ENCODE results near the gene ASPA.

ASPA gene

DNA sequence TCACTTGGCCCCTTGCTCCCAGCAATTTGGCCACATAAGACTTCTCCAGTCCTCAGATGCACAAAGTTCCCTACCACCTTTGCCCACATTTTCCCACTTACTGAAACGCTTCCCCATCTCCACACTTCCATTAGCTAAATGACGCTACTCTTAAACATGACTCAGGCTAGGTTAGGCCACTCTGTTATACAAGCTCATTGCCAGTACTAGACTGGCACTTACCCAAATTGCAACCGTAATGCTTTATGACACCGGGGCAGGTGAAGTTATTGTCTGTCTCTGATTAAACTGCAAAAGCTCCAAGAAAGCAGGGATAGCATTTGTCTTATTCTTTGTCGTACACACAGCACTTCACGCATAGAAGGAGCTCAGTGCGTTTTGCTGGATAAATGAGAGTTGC lies 29.2 kb downstream of the ASPA start:
- Histone ChIP-seq H3K27me3 (replicated peaks; ENCODE audit: insufficient read depth, low read length) (no peaks in the 10 kb centered on the region), H3K9me3 (replicated peaks; ENCODE audit: insufficient read depth, low read length) (no peaks in the 10 kb centered on the region), H3K36me3 (replicated peaks; ENCODE audit: insufficient read depth, low read length) (no peaks in the 10 kb centered on the region), H3K79me2 (ENCODE audit: low read length) (no peaks in the 10 kb centered on the region), H3K9ac (ENCODE audit: low read length) (no peak overlapping the region), H3K4me1 (ENCODE audit: low read length) (no peaks in the 10 kb centered on the region), H3F3A (ENCODE audit: insufficient read depth, low read length) (no peaks in the 10 kb centered on the region), H2AFZ (ENCODE audit: low read length) (no peak overlapping the region), H3K9me2 (replicated peaks; ENCODE audit: insufficient read depth, low read length) (no peaks in the 10 kb centered on the region), H3K4me2 (ENCODE audit: low read depth, low read length) (no peak overlapping the region), H3K4me3 (ENCODE audit: low read length) (no peak overlapping the region), H4K20me1 (ENCODE audit: insufficient read depth, low read length) (no peaks in the 10 kb centered on the region), H3K27ac (ENCODE audit: low read length) (no peak overlapping the region)
- DNase-seq, result no peak
- TF ChIP-seq, protein P1, sequence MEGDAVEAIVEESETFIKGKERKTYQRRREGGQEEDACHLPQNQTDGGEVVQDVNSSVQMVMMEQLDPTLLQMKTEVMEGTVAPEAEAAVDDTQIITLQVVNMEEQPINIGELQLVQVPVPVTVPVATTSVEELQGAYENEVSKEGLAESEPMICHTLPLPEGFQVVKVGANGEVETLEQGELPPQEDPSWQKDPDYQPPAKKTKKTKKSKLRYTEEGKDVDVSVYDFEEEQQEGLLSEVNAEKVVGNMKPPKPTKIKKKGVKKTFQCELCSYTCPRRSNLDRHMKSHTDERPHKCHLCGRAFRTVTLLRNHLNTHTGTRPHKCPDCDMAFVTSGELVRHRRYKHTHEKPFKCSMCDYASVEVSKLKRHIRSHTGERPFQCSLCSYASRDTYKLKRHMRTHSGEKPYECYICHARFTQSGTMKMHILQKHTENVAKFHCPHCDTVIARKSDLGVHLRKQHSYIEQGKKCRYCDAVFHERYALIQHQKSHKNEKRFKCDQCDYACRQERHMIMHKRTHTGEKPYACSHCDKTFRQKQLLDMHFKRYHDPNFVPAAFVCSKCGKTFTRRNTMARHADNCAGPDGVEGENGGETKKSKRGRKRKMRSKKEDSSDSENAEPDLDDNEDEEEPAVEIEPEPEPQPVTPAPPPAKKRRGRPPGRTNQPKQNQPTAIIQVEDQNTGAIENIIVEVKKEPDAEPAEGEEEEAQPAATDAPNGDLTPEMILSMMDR (IDR thresholded peaks at IDR 0.05; ENCODE audit: low read length), result no peak
- TF ChIP-seq EZH2phosphoT487 (IDR thresholded peaks at IDR 0.05; ENCODE audit: low read length) (no peak), EZH2 (optimal IDR thresholded peaks at IDR 0.05; ENCODE audit: low read depth, low read length) (no peak)

DNA sequence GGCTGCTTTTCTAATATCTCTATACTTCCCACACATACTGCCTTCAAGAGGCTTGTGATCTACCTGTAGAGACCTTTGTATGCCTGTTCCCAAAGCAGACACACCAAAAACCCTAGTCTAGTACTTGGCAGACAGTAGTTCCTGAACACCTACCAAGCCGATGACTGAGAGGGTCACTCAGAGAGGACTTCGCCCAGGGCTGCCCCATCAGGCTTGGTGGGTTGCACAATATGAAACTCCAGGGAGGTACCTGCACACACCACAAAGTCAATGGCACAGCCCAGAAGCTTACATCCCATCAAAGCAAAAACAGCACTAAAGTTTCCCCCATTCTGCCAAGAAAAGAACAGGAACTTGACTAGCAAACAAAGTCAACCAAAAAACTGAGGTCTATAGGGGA lies 30.3 kb downstream of the ASPA start:
- Histone ChIP-seq H3K9ac (ENCODE audit: low read length) (no peak overlapping the region), H2AFZ (ENCODE audit: low read length) (no peak overlapping the region), H3K4me2 (ENCODE audit: low read depth, low read length) (no peak overlapping the region), H3F3A (ENCODE audit: insufficient read depth, low read length) (no peaks in the 10 kb centered on the region), H3K9me2 (replicated peaks; ENCODE audit: insufficient read depth, low read length) (no peaks in the 10 kb centered on the region), H3K9me3 (replicated peaks; ENCODE audit: insufficient read depth, low read length) (no peaks in the 10 kb centered on the region), H3K27me3 (replicated peaks; ENCODE audit: insufficient read depth, low read length) (no peaks in the 10 kb centered on the region), H3K36me3 (replicated peaks; ENCODE audit: insufficient read depth, low read length) (no peaks in the 10 kb centered on the region), H4K20me1 (ENCODE audit: insufficient read depth, low read length) (no peaks in the 10 kb centered on the region), H3K27ac (ENCODE audit: low read length) (no peak overlapping the region), H3K4me3 (ENCODE audit: low read length) (no peak overlapping the region), H3K4me1 (ENCODE audit: low read length) (no peaks in the 10 kb centered on the region), H3K79me2 (ENCODE audit: low read length) (no peaks in the 10 kb centered on the region)
- TF ChIP-seq, protein P1 (IDR thresholded peaks at IDR 0.05; ENCODE audit: low read length), result no peak
- no peak for DNase-seq

DNA sequence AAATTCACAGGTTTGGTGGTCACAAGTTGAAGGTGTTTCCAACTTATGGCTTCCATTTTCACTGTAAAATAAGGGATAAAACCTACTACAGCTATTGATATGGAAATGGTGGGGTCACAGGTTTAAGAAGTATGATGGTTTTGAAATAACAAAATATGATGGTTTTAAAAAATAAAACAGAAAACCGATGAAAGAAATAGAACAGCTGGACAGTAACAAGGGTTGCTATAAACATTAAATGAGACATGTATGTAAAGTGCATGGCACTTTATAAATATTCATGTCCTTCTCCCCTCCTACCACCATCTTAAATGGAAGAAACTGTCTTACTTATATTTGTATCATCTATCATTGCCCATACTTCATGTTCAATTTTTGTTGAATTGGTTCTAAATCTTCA lies 31.3 kb downstream of the ASPA start:
- no peaks in the 10 kb centered on the region for H3K9me2 ChIP-seq (replicated peaks; ENCODE audit: insufficient read depth, low read length)
- H3F3A ChIP-seq (ENCODE audit: insufficient read depth, low read length), result no peaks in the 10 kb centered on the region
- no peak overlapping the region for H3K4me3 ChIP-seq (ENCODE audit: low read length)
- H3K4me1 ChIP-seq (ENCODE audit: low read length), result no peaks in the 10 kb centered on the region
- H3K27me3 ChIP-seq (replicated peaks; ENCODE audit: insufficient read depth, low read length), result no peaks in the 10 kb centered on the region
- H3K9me3 ChIP-seq (replicated peaks; ENCODE audit: insufficient read depth, low read length), result no peaks in the 10 kb centered on the region
- no peaks in the 10 kb centered on the region for H4K20me1 ChIP-seq (ENCODE audit: insufficient read depth, low read length)
- TF ChIP-seq EZH2phosphoT487 (IDR thresholded peaks at IDR 0.05; ENCODE audit: low read length) (no peak), EZH2 (optimal IDR thresholded peaks at IDR 0.05; ENCODE audit: low read depth, low read length) (no peak)
- TF ChIP-seq, protein P1 (IDR thresholded peaks at IDR 0.05; ENCODE audit: low read length), result no peak
- no peak overlapping the region for H3K9ac ChIP-seq (ENCODE audit: low read length)
- DNase-seq, result no peak
- H3K36me3 ChIP-seq (replicated peaks; ENCODE audit: insufficient read depth, low read length), result no peaks in the 10 kb centered on the region; the same call in 1 of the 2 replicates
- H3K79me2 ChIP-seq (ENCODE audit: low read length), result no peaks in the 10 kb centered on the region
- no peak overlapping the region for H3K27ac ChIP-seq (ENCODE audit: low read length)
- no peak overlapping the region for H2AFZ ChIP-seq (ENCODE audit: low read length)
- no peak overlapping the region for H3K4me2 ChIP-seq (ENCODE audit: low read depth, low read length)
